Rectal smooth muscle tissue (tissue), 1 donor: ENCODE measurements around the gene DHRSX.
"Not testable (repeated sequence)": the region's sequence is repeated elsewhere in the genome, so short reads cannot be mapped to it uniquely, and the experiment has no call there.

Source experiments
- H3K27ac ChIP-seq: one replicate; pipeline ENCODE4 v1.7.0; 2013; ENCODE audit warnings: low read depth, low read length, inconsistent platforms
- H3K27me3 ChIP-seq: one replicate; pipeline ENCODE4 v1.7.0; 2013; ENCODE audit warnings: low read length; ENCODE audit not compliant: control insufficient read depth, insufficient read depth
- H3K36me3 ChIP-seq: one replicate; pipeline ENCODE4 v1.7.0; 2013; ENCODE audit warnings: low read length; ENCODE audit not compliant: control insufficient read depth, insufficient read depth
- H3K4me1 ChIP-seq: one replicate; pipeline ENCODE4 v1.7.0; 2013; ENCODE audit warnings: low read length; ENCODE audit not compliant: control insufficient read depth, insufficient read depth
- H3K4me3 ChIP-seq: one replicate; pipeline ENCODE4 v1.7.0; 2013; ENCODE audit warnings: low read length
- H3K9ac ChIP-seq: one replicate; pipeline ENCODE4 v1.7.0; 2013; ENCODE audit warnings: low read length

DHRSX gene

GRCh38 chrX:2241496-2241895 is 259.3 kb downstream of the DHRSX start:
- H3K4me3 ChIP-seq, H3K9ac ChIP-seq, H3K27me3 ChIP-seq, H3K27ac ChIP-seq, H3K36me3 ChIP-seq, H3K4me1 ChIP-seq: not testable (repeated sequence)

DNA sequence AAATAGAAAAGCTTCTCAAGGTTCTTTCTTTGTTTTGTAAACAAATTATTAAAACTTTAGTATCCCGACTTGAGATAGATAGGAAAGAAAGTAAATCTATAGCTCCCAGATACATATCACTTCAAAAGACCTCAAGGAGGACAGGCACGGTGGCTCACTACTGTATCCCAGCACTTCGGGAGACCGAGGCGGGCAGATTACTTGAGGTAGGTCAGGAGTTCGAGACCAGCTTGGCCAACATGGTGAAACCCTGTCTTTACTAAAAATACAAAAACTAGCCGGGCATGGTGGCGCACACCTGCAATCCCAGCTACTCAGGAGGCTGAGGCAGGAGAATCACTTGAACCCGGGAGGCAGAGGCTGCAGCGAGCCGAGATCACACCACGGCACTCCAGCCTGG is 260.0 kb downstream of the DHRSX start:
- H3K36me3 ChIP-seq, H3K4me1 ChIP-seq, H3K9ac ChIP-seq, H3K27ac ChIP-seq, H3K4me3 ChIP-seq, H3K27me3 ChIP-seq: not testable (repeated sequence)

DNA sequence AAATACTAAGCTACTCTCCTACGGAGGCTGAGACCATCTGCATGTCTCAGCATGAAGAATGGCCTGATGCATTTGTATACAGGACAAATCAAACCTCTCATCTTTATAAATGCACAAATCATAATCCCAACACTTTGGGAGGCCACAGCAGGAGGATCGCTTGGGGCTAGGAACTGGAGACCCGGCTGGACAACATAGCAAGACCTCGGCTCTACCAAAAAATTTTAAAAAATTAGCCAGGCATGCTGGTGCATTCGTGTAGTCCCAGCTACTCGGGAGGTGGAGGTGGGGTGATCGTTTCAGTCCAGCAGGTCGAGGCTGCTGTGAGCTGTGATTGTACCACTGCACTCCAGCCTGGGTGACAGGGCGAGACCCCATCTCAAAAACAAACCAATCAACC is 262.8 kb downstream of the DHRSX start:
- no peak overlapping the region for H3K4me3 ChIP-seq
- H3K27me3 ChIP-seq, result no peaks in the 10 kb centered on the region
- H3K9ac ChIP-seq, result no peak overlapping the region
- H3K27ac ChIP-seq, result no peak overlapping the region
- no peaks in the 10 kb centered on the region for H3K4me1 ChIP-seq
- H3K36me3 ChIP-seq, result peaks cover 3% of the 10 kb centered on the region

DNA sequence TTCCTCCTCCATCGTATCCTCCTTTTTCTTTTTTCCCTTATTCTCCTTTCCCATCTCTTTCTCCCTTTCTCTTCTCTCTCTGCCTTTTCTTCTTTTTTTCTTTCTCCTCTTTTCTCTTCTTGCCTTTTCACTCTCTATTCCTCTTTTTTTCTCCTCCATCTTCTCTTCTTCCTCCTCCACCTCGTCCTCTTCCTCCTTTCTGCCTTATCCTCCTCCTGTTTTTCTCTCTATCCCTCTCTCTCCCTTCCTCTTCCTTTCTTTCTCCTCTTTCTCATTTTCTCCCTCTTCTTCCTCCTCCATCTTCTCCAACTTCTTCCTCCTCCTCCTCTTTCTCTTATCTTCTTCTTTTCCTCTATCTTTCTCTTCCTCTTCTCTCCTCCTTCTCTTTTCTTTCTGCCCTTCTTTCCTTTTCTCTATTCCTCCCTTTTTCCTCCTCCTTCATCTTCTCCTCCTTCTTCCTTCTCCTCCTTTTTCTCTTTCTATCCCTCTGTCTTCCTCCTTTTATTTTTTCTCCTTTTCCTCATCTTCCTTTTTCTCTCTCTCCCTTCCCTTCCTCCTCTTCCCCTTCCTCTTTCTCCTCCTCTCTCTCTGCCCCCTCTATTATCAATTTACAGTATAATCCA is 269.1 kb downstream of the DHRSX start:
- no peaks in the 10 kb centered on the region for H3K36me3 ChIP-seq
- H3K27me3 ChIP-seq, result no peaks in the 10 kb centered on the region
- H3K4me3 ChIP-seq, result no peak overlapping the region
- no peak overlapping the region for H3K27ac ChIP-seq
- H3K4me1 ChIP-seq, result no peaks in the 10 kb centered on the region
- H3K9ac ChIP-seq, result no peak overlapping the region

- H3K9ac ChIP-seq, result no peak overlapping the region
- H3K4me3 ChIP-seq, result no peak overlapping the region
- H3K27ac ChIP-seq, result no peak overlapping the region
- H3K27me3 ChIP-seq, result no peaks in the 10 kb centered on the region
- H3K36me3 ChIP-seq, result no peaks in the 10 kb centered on the region
- H3K4me1 ChIP-seq, result no peaks in the 10 kb centered on the region
These were observed 270.3 kb downstream of the DHRSX start for GRCh38 chrX:2230457-2230856.

GRCh38 chrX:2228536-2228935 is 272.2 kb downstream of the DHRSX start:
- no peak overlapping the region for H3K27ac ChIP-seq
- no peaks in the 10 kb centered on the region for H3K4me1 ChIP-seq
- H3K9ac ChIP-seq, result no peak overlapping the region
- no peaks in the 10 kb centered on the region for H3K27me3 ChIP-seq
- H3K36me3 ChIP-seq, result peaks cover 2% of the 10 kb centered on the region
- no peak overlapping the region for H3K4me3 ChIP-seq

DNA sequence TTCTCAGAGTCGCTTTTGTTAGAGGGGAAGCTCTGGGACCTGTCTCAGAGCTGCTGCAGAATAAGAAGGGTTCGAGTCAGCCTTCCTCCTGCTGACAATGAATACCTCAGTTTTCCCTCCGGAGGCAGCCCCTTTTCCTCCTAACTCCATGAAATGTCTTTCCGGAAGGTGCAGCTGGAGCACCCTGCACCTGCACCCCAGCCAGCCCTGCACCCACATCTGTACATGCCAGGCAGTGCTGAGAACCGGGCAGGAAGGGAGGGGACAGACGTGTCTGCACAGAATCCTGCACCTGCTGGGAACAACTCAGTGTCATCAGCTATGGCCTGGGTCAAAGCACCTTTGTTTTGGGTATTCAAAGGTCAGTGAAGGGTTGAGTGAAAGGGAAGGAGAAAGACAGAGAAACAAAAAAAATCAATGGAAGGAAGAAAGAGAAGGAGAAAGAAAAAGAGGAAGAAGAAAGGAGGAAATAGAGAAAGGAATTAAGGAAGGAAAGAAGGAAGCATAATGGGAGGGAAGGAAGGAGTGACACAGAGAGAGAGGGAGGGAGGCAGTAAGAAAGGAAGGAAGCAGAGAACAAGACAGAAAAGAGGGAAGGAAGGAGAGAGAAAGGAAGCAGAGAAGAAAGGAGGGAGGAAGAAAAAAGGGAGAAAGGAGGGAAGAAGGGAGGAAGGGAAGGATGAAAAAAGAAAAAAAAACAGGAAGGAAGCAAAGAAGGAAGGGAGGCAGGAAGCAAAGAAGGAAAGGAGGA is 273.7 kb downstream of the DHRSX start:
- Histone ChIP-seq H3K27ac (no peak overlapping the region), H3K4me3 (no peak overlapping the region), H3K27me3 (no peaks in the 10 kb centered on the region), H3K36me3 (peaks cover 2% of the 10 kb centered on the region), H3K9ac (no peak overlapping the region), H3K4me1 (no peaks in the 10 kb centered on the region)

DNA sequence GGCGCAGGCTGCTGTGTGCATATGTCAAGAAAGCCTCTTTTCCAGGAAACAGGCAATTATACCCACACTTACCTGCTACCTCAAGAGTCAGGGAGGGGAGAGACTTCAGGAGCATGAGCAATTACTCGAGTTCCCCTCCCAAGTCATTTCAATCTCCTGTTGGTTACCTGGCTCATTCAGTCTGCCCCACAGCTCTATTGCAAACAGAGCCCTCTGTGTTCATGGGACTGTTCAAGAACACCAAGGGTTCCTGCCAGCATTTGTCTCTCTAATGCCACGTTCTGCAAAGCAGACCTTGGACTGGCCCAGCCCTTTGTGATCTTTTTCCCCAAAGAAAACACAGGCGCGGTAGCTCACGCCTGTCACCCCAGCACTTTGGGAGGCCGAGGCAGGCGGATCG is 274.6 kb downstream of the DHRSX start:
- H3K9ac ChIP-seq, result no peak overlapping the region
- peaks cover 2% of the 10 kb centered on the region for H3K36me3 ChIP-seq
- no peak overlapping the region for H3K4me3 ChIP-seq
- H3K27me3 ChIP-seq, result no peaks in the 10 kb centered on the region
- no peak overlapping the region for H3K27ac ChIP-seq
- no peaks in the 10 kb centered on the region for H3K4me1 ChIP-seq

DNA sequence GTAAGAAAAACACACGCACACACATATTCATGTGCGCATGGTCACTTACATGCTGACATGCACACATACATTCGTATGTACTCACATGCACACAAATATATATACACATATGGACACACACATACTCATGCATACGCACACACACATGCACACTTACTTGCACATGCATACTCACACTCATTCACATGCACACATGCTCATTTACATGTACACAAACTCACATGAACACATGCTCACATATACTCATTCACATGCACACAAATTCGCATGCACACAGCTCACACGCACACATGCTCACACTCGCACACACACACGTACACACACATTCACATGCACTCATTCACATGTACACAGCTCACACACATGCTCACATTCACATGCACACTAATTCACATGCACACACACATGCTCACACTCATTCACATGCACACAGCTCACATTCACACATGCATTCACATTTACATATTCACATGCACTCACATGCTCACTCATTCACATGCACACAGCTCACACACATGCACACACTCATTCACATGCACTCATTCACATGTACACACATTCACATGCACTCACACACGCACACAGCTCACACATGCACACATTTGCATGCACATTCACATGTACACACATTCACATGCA is 276.1 kb downstream of the DHRSX start:
- H3K27me3 ChIP-seq, result no peaks in the 10 kb centered on the region
- H3K4me3 ChIP-seq, result no peak overlapping the region
- H3K27ac ChIP-seq, result no peak overlapping the region
- no peak overlapping the region for H3K9ac ChIP-seq
- no peaks in the 10 kb centered on the region for H3K4me1 ChIP-seq
- H3K36me3 ChIP-seq, result peaks cover 2% of the 10 kb centered on the region

DNA sequence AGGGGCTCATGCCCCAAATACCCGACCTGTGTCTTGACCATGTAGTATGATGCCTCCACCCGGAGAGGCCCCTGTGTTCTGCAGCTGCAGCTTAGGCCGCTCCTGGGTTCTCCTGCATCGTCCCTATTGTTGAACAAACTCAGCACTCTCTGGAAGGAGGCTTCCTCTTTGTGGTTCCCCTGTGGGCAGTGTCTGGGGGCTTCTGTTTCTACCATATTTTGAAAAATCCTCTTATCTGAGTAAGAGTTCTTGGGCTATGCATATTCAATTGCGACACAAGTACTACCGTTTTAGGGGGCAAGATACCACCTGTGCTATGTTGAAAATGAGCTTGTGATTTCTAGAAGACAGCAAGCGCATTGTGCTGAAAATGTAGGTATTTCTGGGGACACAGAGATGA is 276.6 kb downstream of the DHRSX start:
- Histone ChIP-seq H3K27ac (no peak overlapping the region), H3K36me3 (peaks cover 2% of the 10 kb centered on the region), H3K4me1 (no peaks in the 10 kb centered on the region), H3K4me3 (no peak overlapping the region), H3K9ac (no peak overlapping the region), H3K27me3 (no peaks in the 10 kb centered on the region)

GRCh38 chrX:2220829-2221567 is 279.8 kb downstream of the DHRSX start:
- Histone ChIP-seq H3K27me3 (no peaks in the 10 kb centered on the region), H3K4me3 (no peak overlapping the region), H3K36me3 (peaks cover 2% of the 10 kb centered on the region), H3K9ac (no peak overlapping the region), H3K4me1 (no peaks in the 10 kb centered on the region), H3K27ac (no peak overlapping the region)

GRCh38 chrX:2220296-2220695 is 280.5 kb downstream of the DHRSX start:
- H3K36me3 ChIP-seq, result peaks cover 2% of the 10 kb centered on the region
- H3K9ac ChIP-seq, result no peak overlapping the region
- H3K4me3 ChIP-seq, result no peak overlapping the region
- H3K27me3 ChIP-seq, result no peaks in the 10 kb centered on the region
- no peak overlapping the region for H3K27ac ChIP-seq
- H3K4me1 ChIP-seq, result no peaks in the 10 kb centered on the region
